OCI-M2 (cell line): ENCODE measurements around the gene MIS18BP1.
"Not testable (repeated sequence)": the region's sequence is repeated elsewhere in the genome, so short reads cannot be mapped to it uniquely, and the experiment has no call there.

Experiments
- DNase-seq: peaks from one replicate; lab custom pipeline; 2025; ENCODE audit not compliant: unreplicated experiment; lab: John Stamatoyannopoulos, UW

Gene MIS18BP1

GRCh38 chr14:45246691-45247090 is 6.3 kb downstream of the MIS18BP1 start:
- no peak for DNase-seq

- DNase-seq, result no peak
Observed at GRCh38 chr14:45246151-45246550, 6.9 kb downstream of the MIS18BP1 start.

- DNase-seq, result no peak
Observed at GRCh38 chr14:45242706-45243105, 10.3 kb downstream of the MIS18BP1 start.

- no peak for DNase-seq
Observed at GRCh38 chr14:45238988-45239387, 14.0 kb downstream of the MIS18BP1 start.

- DNase-seq, result no peak
Observed at GRCh38 chr14:45227566-45227965, 25.4 kb downstream of the MIS18BP1 start.

GRCh38 chr14:45222485-45223262 is 30.3 kb downstream of the MIS18BP1 start:
- no peak for DNase-seq

GRCh38 chr14:45214341-45214740 is 38.7 kb downstream of the MIS18BP1 start:
- not testable (repeated sequence) for DNase-seq

GRCh38 chr14:45213716-45214115 is 39.3 kb downstream of the MIS18BP1 start:
- not testable (repeated sequence) for DNase-seq

GRCh38 chr14:45212231-45212630 is 40.8 kb downstream of the MIS18BP1 start:
- DNase-seq, result no peak

- no peak for DNase-seq
Observed at GRCh38 chr14:45211295-45211694, 41.7 kb downstream of the MIS18BP1 start.

GRCh38 chr14:45210159-45210558 is 42.8 kb downstream of the MIS18BP1 start:
- no peak for DNase-seq

- no peak for DNase-seq
Observed at GRCh38 chr14:45204241-45204640, 48.8 kb downstream of the MIS18BP1 start.

GRCh38 chr14:45201905-45202304 is 51.1 kb downstream of the MIS18BP1 start:
- DNase-seq, result no peak

GRCh38 chr14:45199230-45199629 is 53.8 kb downstream of the MIS18BP1 start:
- DNase-seq, result no peak

GRCh38 chr14:45198551-45198950 is 54.5 kb downstream of the MIS18BP1 start:
- DNase-seq, result no peak

- DNase-seq, result no peak
Observed at GRCh38 chr14:45194964-45195363, 58.0 kb downstream of the MIS18BP1 start.

- no peak for DNase-seq
Observed at GRCh38 chr14:45185100-45185814, 67.7 kb downstream of the MIS18BP1 start.

GRCh38 chr14:45181806-45182205 is 71.2 kb downstream of the MIS18BP1 start:
- no peak for DNase-seq

- DNase-seq, result no peak
Observed at GRCh38 chr14:45181329-45181728, 71.7 kb downstream of the MIS18BP1 start.

- no peak for DNase-seq
Observed at GRCh38 chr14:45177076-45177475, 75.9 kb downstream of the MIS18BP1 start.

- DNase-seq, result no peak
Observed at GRCh38 chr14:45169906-45170305, 83.1 kb downstream of the MIS18BP1 start.

- DNase-seq, result no peak
Observed at GRCh38 chr14:45156067-45156466, 96.9 kb downstream of the MIS18BP1 start.
